Measurements from ENCODE around the gene TIPRL.
A peak's percentile ranks its signal among the peaks of the same experiment; 100 is the strongest.
"Not testable (repeated sequence)": the region's sequence is repeated elsewhere in the genome, so short reads cannot be mapped to it uniquely, and the experiment has no call there.

Gene TIPRL

DNA sequence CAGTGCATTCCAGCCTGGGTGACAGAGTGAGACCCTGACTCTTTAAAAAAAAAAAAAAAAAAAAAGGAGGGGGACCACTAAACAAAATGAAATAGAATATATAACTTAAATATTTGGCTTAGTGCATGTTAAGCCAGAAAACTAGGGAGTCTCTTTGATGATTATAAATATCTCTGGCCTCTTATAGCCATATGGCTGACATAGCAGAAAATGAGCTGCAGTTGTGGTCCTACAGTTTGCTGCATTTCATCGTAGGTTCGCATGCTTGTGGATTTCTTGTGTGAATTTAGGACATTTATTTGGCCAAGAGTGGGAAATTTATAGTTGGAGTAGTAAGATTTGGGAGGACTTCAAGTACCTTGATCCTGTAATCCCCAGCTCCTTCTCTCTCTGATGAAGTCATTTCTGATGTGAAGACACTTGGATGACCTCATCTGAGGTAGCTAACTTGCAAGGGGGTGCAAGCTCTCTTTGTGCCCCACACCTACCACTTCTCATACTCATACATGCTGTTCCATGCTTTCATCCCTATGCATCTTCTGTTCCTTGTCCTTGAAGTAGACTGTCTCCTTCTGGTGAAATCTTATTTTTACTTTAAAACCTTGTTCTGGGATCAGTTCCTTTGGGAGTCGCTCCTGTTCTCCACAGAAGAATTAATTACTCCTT is 6.4 kb upstream of the TIPRL start:
- no peak for TF ChIP-seq CTCF (conservative IDR thresholded peaks at IDR 0.05; ENCODE audit: low read depth, low read length)
- DNase-seq (ENCODE audit: low read depth) = no peak
- no peak overlapping the region for H3K4me3 ChIP-seq (ENCODE audit: low read length)

DNA sequence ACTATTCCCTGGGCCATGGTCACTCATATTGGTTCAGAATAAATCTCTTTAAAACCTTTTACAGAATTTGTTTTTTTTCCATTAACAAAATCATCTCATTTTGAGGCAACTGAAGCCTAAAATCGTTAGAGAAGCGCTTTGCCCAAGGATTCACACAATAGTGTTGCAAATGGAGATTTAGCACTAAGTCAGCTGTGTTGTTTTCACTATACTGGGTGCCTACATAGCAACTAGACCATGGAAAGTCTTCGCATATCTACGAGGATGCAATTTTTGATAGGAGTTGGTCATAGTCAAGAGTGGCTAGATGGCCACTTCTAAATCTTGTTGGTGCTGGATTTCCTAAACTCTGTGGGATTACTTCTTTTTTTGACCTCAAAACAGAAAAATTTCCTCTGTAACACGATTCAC is 530 bp upstream of the TIPRL start:
- no peak for DNase-seq (ENCODE audit: low read depth)
- no peak for TF ChIP-seq CTCF (conservative IDR thresholded peaks at IDR 0.05; ENCODE audit: low read depth, low read length)
- H3K4me3 ChIP-seq (ENCODE audit: low read length) = peak overlapping the region; percentile 98

DNA sequence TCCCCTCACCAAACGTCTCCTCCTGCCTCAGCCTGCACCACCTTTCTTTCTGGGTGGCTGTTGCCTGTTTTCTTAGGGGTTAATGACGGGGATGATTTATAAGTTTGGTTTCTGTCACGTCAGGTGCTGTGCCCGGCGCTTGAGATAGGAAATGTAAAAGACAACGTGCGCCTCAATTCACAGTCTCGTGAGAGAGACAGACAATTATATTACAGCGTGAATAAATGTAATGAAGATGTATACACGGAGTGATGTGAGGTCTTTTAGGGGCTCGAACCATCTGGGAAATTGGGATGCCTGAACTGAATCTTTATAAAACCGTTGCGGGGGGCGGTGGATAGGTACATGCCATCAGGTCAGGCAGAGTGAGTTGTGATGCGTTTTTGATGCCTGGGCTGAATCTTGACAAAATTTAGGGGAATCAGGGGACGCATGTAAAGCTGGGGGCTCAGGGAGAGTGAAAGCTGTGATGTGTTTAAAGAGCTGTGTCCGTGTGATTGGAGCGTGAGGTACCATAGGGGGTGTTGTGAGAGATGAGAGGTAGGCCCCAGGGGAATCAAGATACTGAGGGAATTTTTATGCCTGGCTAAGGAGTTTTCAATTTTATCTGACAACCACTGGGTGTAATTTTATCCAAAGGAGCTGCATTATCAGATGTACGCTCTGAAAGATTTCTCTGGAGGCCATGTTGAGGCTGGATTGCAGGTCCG is 831 bp downstream of the TIPRL start:
- TF ChIP-seq CTCF (conservative IDR thresholded peaks at IDR 0.05; ENCODE audit: low read depth, low read length) = no peak
- DNase-seq (ENCODE audit: low read depth) = no peak

GRCh38 chr1:168180148-168180524 is 1.4 kb downstream of the TIPRL start:
- TF ChIP-seq CTCF (conservative IDR thresholded peaks at IDR 0.05; ENCODE audit: low read depth, low read length) = no peak
- H3K4me3 ChIP-seq (ENCODE audit: low read length) = peak overlapping the region; percentile 98
- DNase-seq (ENCODE audit: low read depth) = no peak

More for the DNA sequence above, 831 bp downstream of the TIPRL start:
- peak overlapping the region; percentile 98 for H3K4me3 ChIP-seq (ENCODE audit: low read length)

GRCh38 chr1:168181063-168181720 is 2.4 kb downstream of the TIPRL start:
- not testable (repeated sequence) for H3K4me3 ChIP-seq (ENCODE audit: low read length); DNase-seq (ENCODE audit: low read depth)

DNA sequence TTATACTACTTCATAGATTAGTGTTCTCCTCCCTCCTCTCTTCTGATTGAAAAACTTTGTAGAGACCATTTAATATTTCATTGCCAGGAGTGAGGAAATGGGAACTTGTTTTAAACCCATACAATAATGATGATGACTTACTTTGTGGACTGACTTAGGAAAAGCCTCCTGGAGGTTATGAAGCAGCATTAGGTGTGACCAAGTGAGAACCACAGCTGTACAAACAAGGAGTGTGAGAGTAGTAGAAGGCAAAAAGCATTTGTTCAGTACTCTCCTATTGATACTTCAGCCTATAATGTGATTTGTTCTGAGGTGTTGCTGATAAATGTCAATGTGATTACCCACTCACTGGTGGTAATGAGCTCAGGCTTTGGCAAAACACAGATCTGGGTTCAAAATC is 8.4 kb downstream of the TIPRL start:
- no peak overlapping the region for H3K4me3 ChIP-seq (ENCODE audit: low read length)
- no peak for TF ChIP-seq CTCF (conservative IDR thresholded peaks at IDR 0.05; ENCODE audit: low read depth, low read length)
- no peak for DNase-seq (ENCODE audit: low read depth)

GRCh38 chr1:168190403-168190802 is 11.6 kb downstream of the TIPRL start:
- no peak for DNase-seq (ENCODE audit: low read depth)
- TF ChIP-seq CTCF (conservative IDR thresholded peaks at IDR 0.05; ENCODE audit: low read depth, low read length) = no peak
- H3K4me3 ChIP-seq (ENCODE audit: low read length) = no peak overlapping the region

Measured in retinal pigment epithelial cell (primary cell).